Activated CD4-positive, alpha-beta T cell treated with anti-CD3 and anti-CD28 coated beads, Interleukin-2, amount 50 U/mL, for 1 hour (primary cell): ENCODE results near the gene TRAK2.
"Not testable (repeated sequence)": the region's sequence is repeated elsewhere in the genome, so short reads cannot be mapped to it uniquely, and the experiment has no call there.

Experiments used
- DNase-seq: peaks from one replicate; pipeline ENCODE4 v3.0.0-alpha.2; 2020

TRAK2 gene, protein sequence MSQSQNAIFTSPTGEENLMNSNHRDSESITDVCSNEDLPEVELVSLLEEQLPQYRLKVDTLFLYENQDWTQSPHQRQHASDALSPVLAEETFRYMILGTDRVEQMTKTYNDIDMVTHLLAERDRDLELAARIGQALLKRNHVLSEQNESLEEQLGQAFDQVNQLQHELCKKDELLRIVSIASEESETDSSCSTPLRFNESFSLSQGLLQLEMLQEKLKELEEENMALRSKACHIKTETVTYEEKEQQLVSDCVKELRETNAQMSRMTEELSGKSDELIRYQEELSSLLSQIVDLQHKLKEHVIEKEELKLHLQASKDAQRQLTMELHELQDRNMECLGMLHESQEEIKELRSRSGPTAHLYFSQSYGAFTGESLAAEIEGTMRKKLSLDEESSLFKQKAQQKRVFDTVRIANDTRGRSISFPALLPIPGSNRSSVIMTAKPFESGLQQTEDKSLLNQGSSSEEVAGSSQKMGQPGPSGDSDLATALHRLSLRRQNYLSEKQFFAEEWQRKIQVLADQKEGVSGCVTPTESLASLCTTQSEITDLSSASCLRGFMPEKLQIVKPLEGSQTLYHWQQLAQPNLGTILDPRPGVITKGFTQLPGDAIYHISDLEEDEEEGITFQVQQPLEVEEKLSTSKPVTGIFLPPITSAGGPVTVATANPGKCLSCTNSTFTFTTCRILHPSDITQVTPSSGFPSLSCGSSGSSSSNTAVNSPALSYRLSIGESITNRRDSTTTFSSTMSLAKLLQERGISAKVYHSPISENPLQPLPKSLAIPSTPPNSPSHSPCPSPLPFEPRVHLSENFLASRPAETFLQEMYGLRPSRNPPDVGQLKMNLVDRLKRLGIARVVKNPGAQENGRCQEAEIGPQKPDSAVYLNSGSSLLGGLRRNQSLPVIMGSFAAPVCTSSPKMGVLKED

DNA sequence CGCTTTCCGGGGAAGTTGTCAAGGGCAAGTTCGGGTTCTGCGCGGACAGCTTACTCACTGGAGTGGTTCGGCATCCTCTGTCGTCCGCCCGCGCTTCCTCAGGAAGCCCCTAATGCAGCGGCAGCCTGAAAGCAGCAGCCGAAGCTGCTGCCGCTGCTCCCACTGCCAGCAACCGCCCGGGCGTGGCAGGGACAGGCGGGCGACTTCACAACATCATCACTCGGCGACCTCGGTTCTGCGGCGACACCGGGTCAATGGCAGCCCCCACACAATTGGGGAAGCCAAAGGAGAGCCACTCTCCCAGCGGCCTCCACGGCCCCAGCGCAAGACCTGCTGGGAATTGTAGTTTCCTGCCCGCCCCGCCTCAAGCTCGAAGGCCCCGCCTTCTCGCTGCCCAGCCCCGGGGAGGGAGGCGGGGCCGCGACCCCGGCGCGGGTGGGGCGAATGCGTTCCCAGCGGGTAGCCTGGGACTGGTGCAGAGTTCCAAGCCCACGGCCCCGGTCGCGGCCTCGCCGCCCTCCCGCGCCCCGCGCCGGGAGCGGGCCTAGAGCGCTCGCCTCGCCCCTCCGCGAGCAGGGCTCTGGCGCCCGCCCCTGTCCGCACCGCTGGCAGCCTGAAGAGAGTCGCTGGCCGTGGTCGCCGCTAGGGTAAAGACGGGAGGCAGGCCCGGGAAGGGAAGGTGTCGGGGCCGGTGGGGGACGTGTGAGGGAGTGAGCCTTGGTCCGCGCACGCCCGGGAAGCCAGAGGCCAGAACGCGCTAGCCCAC, at the start of gene TRAK2, which contains the start of gene STRADB:
Gene TRAK2, minus strand, starts transcription at position 167 of the 766 bp plus-strand sequence. CDS start 30,951 bp downstream, outside the sequence.
Gene STRADB, plus strand, starts transcription at position 449 of the 766 bp plus-strand sequence. CDS start 3,101 bp downstream, outside the sequence.
- peak; percentile 94 for DNase-seq

DNA sequence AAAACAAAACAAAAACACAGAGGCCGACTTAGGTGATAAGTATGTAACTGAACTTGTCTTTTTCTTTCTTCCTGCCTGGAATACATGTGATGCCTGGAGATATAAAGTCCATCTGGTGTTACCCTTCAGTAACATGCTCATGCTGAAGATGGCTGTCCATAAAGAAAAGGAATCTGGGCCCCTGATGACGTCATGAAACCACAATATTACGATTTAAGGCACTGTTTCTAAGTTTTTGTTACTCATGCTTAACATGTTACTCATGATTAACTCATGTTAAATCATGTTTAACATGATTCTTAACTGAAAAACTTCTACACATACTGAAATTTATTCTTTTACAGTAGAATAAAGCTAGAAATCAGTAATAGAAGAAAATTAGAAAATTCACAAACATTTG, 49.3 kb upstream of the TRAK2 start:
- no peak for DNase-seq

DNA sequence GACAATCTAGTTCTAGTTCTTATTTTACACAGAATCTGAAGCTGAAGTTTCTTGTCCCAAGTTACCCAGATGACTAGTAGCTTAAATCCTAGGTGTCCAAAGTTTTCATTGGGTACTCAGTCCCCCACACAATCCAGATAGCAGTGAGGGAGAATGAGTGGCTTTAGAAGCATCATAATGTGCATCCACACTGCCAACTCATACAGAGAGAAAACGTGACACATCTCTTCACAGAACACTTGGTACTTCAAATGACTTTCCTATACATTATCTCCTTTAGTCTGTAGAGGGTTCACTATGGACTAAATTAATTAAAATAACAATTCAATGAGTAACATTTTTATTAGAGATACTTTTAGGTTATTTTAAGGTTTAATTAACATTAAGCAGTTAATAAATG, 45.5 kb upstream of the TRAK2 start:
- no peak for DNase-seq

DNA sequence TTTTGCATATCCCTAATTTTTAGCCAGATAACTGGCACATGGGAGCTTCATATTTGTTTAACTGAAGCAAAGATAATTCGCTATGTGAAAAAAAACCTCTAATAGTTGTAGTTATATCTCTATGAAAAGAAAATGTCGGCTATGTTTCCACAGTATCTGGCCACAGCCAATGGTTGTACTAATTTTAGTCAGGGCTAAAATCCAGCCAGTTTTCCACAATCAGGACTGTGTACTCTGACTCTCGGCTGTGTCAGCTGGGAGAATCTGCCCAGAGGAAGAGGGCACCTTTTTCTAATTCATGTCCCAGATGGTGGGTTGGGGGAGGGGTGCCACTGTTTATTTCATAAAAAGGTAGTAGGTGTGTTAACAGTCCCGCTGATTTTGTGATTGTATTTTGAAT, 39.0 kb upstream of the TRAK2 start:
- no peak for DNase-seq

DNA sequence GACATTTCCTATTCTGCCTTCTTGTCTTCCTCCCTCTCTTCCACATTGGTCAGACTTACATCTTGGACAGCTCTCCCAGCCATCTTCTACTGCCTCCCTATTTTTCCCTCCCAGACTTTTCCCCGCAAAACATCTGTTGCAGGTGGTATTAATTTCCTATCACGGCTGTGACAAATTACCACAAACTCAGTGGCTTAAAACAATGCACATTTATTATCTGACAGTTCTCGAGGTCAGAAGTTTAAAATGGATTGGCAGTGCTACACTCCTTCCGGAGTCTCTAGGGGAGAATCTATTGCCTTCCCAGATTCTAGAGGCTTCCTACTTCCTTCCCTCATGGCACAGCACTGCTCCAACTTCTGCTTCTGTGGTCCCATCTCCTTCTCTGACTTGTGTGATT, 33.5 kb upstream of the TRAK2 start:
- no peak for DNase-seq

DNA sequence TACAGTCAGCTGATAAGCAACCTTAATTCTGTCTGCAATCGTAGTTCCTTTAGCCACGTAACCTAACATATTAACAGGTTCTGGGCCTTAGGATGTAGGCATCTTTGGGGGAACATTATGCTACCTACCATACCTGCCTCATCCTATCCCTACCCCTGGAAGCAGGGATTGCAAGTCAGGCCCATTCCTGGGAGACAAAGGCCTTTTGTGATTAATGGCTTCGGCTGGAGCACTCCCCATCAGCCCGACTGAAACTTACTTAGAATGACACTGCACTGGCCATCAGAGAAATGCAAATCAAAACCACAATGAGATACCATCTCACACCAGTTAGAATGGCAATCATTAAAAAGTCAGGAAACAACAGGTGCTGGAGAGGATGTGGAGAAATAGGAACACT, 32.5 kb upstream of the TRAK2 start:
- not testable (repeated sequence) for DNase-seq

DNA sequence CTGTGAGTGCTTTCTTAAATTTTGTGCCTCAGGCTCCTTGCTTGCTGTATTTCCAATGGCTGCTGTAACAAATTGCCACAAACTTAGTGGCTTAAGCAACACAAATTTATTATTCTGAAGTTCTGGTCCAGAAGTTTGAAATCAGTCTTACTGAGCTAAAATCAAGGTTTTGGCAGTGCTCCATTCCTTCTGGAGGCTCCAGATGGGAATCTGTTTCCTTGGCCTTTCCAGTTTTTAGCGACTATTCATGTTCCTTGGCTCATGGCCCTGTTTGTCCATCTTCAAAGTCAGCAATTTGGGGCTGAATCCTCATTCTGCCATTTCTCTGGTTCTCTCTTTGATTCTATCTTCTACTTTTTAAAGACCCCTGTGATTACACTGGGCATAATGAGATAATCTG, 32.1 kb upstream of the TRAK2 start:
- DNase-seq, result no peak

DNA sequence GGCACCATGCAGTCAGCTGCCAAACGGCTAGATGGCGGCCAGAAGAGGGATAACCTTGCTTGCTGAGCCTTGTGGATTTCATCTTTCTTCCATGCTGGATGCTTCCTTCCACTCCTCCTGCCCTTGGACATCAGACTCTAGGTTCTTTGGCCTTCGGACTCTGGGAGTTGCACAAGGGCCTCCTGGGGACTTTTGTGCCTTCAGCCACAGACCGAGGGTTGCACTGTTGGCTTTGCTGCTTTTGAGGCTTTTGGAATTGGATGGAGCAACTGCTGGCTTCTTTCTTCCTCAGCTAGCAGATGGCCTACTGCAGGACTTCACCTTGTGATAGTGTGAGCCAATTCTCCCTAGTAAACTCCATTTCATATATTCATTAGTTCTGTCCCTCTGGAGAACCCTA, 31.3 kb upstream of the TRAK2 start:
- no peak for DNase-seq

DNA sequence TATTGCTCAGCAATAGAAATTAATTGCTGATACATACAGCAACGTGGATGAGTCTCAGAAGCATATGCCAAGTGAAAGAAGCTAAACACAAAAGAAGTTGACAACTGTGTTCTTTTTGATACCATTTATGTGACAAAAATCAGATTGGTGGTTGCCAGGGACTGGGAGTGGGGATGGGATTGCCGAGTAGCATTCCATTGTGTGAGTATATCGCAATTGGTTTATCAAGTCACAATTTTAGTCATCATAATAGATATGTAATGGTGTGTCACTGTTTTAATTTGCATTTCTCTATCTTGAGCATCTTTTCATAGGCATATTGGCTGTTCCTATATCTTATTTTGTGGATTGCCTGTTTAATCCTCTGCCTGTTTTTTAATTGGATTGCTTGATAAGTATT, 21.2 kb upstream of the TRAK2 start:
- no peak for DNase-seq

DNA sequence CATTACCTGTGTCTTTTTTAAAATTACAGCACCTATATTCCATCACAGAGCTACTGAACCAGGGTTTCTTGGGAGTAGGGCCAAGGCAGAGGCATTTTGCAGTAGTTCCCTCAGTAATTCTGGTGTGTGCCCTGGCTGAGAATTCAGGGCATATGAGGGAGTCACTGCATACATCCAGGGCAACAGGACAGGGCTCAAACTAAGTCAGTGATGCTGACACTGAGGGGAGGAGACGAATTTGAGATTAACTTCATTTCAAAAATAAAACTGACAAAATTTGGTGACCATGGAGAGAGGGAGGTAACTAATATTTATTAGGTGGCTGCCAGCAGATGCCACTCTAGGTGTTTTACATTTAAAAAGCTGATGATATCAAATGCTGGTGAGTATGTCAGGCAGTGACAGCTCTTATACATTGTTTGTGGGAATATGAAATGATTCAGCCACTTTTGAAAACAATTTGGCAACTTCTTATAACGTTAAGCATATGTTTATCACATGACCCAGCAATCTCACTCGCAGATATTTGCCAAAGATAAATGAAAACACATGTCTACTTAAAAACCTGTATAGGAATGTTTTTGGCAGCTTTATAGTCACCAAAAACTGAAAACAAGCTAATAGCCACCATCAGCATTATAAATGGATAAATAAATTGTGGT, 20.6 kb upstream of the TRAK2 start:
- DNase-seq, result no peak

DNA sequence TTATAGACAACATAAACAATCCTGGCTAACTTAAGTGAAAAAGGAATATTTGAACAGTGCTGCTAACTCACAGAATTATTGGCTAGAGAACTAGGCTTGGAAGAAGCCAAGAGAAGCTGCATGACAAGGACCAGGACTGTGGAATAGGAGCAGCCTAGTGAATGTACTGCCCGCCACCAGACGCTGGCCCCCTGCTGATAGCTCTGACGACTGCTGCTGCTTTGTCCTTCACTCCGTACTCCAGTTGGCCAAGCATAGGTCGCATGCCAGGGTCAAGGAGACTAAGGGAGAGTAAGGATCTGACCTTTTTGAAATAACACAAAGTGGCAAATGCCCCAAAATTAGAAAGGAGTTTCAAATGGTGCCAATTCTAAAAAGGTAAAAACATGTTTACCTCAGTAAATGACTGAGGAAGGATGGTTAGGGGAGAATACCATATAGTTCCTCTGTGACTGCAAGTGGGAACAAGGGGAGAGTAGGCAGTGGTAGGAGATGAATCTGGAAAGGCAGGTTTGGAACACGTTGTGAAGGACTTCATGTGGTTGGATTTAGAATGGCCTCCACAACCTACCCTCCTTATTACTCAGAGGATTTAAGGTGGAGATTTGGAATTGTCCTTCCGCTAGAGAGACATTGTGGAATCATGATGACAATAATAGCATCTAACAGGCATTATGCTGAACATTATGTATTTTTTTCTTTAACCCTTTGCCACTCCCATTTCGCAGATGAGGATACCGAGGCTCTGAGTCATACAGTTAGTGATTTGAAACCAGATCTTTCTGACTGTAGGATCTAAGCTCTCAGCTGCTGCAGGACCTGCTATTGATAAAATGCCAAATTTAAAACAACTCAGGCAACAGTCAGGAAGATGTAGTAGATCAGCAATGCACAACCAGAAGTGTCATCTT, 19.8 kb upstream of the TRAK2 start:
- no peak for DNase-seq

DNA sequence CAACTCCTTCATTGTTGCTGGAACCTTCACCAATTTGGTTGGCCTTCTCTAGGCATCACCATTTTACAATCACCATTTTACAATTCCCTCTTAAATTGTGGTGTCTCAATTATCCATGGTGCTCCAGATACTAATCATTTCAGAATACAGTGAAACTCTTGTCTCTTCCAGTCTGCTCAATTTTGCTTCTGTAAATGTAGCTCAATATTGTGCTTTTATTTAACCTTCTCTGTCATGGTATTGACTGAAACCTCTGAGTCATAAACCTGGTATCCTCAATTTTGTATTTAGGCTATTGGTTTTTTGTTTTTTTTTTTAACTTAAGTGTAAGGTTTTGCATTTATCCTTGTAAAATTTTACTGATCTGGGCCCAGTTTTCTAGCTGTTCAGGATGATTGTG, 16.4 kb upstream of the TRAK2 start:
- DNase-seq, result no peak

DNA sequence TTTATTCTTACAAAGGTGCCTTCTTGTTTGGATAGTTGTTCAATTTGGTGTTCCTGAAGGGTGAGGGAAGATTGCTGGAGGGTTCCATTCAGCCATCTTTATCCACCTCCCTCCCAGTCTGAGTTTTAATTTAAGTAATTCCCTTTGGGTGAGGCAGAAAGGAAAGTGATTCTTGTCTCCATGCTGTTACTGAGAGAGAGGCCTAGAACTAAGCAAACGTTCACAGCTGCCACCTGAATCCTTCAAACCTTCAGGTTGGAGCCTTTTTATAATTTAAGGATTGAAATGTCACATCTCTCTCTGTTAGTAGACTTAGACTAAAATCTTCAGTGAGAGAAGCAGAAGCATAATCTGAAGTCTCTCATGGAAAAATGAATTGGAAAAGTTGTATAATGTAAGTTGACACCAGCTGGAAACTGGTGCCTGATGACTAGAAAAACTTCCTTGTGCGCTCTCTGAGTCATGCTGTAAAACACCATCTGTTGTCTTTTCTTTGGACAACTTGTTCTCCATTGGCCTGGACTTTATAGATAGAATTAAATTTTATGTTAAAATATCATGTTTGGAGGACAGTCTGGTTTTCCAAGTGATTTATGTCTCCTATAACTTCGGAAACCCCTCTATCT, 14.9 kb upstream of the TRAK2 start:
- no peak for DNase-seq

DNA sequence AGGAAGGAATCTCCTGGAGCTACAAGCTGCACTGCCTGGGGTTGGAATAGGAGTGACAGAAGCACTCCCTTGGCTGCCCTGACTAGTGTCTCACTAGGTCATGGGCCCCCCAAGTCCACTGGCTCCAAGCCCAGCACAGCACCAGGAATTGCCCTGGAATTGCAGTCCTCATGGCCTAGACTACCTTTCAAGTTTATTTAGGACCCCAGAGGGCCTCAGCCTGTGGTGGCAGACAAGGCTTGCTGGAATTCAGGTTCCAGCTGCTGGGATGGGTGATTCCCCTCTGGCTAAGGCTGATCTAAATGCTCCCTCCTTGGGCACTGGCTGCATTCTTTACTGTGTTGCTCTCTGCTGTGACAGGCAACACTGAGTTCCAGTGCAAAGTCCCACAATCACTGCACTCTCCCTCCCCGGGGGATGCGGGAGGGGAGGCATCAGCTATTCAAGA, 14.3 kb upstream of the TRAK2 start:
- DNase-seq, result no peak

DNA sequence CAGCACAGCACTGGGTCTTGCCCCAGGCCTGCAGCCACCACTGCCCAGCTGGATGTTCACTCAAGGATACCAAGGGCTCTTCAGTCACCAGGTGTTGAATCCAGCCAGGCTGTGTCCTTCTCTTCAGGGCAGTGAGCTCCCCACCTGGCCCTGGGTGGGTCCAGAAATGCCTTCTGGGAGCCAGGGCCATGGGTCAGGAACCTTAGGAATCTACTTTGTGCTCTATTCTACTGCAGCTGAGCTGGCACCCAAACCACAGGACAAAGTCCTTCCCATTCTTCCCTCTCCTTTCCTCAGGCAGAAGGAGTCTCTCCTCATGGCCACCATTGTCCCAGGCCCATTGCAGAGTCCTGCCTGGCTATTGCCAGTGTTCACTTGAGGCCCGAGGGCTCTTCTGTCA, 13.3 kb upstream of the TRAK2 start:
- DNase-seq, result no peak

DNA sequence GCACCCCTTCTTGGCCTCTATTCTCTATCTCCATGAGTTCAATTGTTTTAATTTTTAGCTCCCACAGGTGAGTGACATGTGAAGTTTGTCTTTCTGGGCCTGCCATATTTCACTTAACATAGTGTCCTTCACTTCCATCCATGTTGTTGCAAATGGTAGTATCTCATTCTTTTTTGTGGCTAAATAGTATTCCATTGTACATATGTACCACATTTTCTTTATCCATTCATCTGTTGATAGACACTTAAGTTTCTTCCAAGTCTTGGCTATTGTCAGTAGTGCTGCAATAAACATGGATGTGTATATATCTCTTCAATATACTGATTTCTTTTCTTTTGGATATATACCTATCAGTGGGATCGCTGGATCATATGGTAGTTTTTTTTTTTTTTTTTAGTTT, 9.3 kb upstream of the TRAK2 start:
- no peak for DNase-seq

DNA sequence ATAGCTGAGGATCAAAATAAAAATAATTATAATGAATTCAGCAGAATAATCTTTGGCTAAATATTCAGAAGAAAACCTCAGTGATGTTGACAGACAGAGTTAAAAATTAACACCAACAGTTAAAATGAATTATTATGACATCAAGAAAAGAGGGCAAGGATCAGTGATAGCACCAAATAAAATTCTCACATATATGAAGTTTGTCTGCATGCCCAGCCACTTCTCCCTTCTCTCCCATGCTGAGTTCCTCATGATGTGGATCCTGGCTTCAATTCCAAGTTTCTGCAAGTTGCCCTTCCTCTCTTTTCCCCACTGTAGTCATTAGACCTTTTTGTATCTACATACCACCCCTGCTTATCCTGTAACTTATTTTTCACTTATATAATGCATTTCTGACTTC, 7.1 kb upstream of the TRAK2 start:
- DNase-seq, result no peak

DNA sequence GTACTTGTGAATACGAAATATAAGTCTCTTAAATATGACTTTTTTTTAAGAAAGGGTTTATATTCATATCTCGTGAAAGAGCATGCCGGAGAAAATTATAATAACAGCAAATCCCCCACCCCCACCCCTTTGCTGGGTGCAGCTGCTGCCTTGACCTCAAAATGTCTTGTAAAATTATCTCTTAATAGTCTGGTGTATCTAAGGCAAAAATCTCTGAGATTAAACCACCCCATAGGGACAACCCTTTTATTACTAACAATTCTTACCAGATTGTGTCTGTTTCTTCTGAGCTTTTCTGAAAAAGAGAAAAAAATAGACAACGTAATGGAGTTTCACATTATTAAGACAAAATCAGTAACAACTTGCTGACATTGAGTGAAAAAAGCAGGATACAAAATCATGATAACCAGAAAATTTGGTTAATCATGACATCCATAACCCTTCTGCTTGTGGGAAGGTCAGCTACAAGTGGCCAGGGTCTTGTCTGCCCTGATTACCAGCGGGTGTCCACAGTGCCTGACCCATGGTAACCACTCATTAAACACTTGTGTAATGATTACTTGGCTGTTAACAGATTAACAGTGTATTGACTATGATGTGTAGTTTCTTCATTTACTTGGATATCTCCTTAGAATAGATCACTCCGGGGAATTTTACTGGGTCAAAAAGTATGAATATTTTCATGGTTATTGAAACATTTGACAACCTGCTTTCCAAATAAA, 1.8 kb upstream of the TRAK2 start:
- DNase-seq, result no peak

DNA sequence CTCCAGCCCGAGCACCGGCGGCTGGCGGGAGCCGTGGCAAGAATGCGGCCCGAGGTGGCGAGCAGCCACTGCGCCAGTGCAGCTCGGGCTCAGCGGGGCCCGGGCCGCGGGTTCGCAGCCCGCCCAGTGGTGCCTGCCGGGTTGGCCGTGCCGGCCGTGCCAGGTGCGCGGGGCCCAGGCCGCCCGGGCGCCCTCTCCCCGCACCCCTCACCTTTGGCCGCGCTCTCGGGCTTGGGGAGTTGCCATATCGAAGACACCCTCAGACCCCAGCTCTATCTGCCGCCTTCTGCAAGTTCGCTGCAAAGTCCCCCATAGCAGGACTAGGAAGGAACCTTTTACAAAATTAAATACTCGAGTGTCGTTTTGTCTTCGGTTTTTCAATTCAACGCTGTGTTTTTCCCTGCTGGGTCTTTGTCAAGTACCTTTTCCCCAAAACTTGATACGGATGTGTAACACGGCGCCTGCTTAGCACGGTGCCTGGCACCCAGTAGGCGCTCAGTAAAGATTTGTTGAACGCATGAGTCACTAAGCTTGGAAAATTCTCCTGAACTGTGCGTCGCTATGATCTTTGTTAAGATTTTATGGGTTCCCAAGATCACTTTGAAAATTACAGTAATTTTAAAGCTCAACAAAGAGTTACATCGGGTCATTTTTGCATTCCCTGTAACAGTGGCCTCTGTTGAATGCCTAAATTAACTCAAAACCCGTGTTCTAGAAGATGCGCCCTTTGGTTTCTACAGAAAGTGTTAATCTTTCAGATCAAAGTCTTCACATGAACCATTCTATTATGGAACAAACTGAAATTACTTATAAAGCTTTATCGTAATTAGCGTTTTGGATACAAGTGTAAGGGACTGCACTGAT, 1.0 kb upstream of the TRAK2 start:
- DNase-seq, result no peak
